HG03045 (cell line): ENCODE measurements around the gene ARHGEF28.

Experiments
- ATAC-seq: cut with Tn5 transposase; IDR thresholded peaks from one replicate; pipeline ENCODE4 v1.9.1; 2021; ENCODE audit warnings: mild to moderate bottlenecking, moderate library complexity; ENCODE audit not compliant: unreplicated experiment

ARHGEF28 gene

DNA sequence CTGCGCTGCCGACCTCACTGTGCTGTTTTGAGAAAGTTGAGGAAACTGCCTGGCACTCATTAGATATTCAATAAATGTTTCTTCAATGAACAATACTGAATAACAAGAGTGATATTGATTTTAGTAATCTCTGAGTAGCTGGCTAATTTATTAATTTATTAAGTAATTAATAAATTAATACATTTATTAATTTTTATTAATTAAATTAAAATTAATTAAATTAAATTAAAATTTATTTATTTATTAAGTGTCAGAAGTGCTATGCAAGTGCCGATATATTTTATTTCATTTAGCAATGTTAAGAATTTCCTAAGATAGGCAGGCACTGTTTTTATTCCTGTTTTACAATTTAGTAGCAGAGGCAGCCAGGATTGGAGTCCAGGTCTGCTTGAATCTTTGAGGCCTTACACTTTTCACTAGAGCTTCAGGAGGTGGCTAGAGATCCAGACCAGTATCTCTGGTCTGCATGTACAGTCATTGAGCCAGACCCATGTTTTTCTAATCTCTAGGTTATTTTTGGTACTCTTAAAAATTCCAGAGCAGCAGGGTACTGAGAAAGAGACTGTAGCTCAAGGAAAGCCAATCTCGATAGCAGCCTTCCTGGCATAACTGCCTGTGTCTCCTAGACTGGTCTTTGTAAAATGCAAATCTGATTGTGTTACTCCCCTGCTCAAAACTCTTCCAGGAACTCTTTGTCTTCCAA is 109.2 kb downstream of the ARHGEF28 start:
- no peak for ATAC-seq

DNA sequence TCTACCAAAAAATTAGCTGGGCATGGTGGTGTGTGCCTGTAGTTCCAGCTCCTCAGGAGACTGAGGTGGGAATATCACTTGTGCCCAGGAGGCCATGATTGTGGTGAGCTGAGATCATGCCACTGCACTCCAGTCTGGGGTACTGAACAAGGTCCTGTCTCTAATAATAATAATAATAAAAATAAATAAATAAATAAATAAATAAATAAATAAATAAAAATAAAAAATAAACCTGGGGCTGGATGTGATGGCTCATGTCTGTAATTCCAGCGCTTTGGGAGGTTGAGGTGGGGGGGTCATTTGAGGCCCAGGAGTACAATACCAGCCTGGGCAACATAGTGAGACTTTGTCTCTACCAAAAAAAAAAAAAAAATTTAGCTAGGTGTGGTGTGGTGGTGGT is 113.7 kb downstream of the ARHGEF28 start:
- no peak for ATAC-seq

DNA sequence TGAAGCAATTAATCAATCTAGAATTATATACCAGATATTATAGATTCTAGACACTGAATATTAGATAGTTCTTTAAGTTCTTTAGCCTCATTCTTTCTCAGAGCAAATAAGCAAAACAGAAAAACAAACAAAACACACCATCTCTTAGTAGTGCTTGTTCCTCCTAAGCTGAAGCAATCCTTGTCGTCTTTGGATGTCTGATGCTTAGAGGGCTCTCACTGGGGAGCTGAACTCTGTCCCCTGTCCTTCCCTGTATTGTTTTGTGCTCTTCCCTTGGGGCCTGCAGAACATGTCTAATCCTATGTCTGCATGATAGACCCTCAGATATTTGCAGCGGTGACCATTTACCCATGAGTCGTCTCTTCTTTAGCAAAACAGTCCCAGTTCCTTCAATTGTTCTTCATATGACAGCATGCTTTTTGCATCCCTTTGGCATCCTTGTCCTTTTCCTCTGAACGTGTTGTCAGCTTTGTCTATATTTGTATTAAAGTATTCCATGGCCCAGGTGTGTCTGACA is 114.3 kb downstream of the ARHGEF28 start:
- no peak for ATAC-seq

DNA sequence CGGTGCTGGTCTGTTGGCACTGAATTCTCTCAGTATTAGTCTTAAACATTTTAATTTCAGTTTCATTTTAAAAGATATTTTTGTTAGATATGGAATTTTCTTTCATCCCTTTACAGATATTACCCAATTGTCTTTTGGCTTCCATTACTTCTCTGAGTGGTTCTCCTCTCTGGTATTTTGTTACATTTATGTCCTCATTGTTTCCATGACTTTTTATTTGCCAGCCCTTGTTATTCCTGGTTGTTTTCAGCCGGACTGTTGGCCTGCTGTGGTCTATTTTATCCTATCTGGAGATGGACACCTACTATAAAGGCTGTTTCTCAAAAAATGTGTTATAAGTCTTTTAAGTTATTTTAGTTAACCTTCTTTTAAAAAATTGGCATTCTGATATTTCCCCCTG is 117.2 kb downstream of the ARHGEF28 start:
- no peak for ATAC-seq

DNA sequence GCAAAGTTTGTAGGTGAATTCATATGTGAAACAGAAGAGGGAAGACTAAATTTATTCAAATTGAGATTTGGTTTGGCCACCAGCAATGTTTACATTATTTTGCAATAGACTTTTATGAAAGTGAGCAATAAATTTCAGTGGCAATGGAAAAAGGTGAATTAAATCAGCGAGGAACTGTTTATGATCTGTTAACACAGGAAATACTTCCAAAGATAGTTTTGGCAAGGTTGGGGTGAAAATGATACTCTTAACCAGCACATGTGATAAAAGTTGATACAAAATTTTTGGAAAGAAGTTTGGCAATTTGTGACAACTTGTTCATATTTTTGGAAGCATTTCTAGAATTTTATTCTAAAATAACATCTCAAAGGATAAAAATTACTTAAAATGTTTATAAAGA is 119.8 kb downstream of the ARHGEF28 start:
- no peak for ATAC-seq

DNA sequence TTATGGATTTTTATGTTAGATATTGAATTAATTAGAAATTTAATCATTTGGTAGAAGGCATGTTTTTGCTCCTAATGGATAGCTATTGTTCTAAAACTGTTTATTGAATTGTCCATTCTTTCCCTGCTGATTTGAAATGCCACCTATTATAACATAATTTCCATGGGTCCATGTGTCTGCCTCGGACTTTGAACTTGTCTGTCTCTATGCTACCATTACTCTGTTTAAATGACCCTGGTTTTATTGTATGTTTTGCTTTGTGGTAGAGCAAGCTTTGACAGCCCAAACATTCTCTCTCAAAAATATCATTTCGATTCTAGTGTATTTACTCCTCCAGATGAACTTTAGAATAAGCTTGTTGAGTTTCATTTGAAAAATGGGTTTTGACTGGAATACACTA is 120.6 kb downstream of the ARHGEF28 start:
- no peak for ATAC-seq

DNA sequence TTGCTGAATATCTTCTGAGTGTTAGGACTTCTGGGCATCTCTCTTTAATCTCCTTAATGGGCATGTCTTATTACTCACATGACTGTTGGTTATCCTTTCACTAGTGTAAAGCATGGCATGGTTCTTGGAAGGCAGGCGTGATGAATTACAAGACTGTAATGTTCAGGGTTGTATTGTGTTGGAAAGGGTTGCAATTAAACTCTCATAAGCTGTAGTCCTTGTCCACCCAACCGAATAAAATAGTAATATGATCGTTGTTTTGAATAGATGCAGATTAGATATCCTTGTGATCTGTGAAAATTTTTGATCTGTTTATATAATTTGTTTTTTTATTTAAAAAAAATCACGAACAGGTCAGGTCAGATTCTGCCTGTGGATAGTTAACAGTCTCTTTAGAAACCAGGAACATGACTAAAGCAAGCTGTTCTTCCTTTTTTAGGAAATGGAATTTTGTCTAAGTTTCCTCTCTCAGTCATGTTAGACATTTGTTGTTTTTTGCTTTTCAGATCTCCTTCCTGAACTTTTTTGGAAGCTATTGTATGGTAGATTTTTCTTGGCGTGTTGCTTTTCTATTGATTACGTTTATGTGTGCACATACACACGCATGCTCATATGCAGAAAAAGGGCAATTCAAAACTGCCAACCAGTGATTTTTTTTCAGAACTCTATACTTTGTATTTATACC is 121.8 kb downstream of the ARHGEF28 start:
- ATAC-seq: no peak

DNA sequence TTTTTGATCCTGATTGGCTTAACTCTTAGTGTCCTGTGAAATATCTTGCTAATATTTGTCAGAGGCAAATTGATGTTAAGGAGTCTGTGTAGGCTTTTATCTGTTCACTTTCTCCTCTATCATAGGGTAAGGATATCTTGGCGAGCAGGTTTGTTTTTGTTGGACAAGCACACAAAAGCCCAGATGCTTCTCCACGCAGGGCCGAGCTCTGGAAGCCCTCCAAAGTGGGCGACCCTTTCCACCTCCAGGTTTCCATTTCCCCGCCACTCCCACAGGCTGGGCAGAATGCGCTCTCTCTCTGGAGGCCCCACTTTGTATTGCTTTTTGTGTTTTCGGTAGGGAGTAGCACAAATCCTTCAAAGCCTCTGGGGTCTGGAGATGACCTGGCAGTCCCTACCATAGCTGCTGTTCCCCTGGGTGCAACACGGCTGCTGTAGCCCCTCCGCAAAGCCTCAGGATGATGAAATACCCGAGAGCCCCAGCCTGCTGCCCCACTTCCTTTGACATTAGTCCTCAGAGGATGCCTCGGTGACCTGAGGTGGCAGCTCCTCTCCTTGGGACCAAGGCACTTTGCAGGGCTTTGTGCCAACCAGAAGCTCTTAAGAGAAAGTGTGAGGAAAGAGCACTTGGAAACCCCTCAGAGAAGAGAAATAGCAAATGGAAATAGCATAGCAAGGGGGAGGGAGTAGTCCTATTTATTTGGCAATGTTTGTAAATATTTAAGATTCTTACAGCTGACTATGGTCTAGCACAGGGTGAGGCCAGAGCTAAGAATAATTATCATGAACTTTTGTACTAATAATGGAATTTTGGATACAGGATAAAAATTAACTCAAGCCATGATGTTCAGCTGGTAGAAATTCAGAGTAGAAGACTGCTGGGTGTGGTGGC is 122.8 kb downstream of the ARHGEF28 start:
- no peak for ATAC-seq

DNA sequence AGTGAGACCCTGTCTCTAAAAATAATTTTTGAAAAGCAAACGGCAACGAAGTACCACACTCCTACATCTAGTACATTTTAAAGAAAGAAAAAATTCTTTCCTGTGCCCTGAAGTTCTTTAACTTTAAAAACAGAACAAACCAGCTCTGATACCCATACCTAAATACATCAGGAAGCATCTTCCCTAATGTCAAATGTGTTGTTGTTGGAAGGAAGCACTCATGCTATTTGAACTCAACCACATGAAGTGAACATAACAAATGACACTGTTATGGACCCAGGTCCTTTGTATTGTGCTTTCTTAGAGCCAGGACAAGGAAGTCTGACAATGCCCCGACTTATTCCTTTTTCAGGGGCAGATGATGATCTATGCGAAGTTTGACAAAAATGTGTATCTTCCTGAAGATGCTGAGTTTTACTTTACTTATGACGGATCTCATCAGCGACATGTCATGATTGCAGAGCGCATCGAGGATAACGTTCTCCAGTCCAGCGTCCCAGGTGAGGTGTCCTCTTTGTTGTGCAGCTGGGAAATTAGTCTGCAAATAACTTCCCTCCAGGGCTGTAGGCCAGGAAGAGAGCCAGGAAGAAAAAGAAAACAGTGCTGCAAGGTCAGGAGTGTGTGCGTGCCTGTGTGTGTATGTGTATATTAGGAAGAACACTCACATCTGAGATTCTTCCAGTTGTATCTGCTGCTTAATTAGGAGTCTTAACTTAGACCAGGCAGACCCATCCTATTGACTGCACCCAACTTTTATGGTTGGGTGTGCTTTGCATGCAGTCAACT is 123.7 kb downstream of the ARHGEF28 start:
- no peak for ATAC-seq

DNA sequence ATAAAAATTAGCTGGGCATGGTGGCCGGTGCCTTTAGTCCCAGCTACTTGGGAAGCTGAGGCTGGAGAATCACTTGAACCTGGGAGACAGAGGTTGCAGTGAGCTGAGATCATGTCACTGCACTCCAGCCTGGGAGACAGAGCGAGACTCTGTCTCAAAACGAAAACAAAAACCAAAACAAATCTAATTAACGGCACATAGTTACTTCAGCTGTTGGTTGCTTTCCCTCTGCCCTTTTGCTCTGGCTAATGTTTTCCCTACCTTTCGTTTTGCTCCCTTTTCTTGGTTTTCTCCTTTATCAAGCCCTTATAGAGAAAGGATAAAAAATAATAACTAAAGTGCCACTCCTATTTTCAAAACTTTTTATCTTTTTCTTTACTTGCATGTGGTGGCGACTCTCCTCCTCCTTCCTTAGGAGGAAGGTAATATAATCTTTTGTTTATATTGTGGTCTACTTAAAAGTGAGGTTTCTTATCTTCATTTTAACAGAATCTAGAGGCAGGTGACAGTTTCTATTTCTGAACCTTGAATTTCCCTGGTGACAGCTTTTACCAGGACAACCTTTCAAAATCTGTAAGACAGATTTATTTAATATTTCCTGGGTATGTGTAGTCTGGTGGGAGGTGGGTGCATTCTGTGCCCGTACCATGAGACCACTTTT is 125.4 kb downstream of the ARHGEF28 start:
- no peak for ATAC-seq

DNA sequence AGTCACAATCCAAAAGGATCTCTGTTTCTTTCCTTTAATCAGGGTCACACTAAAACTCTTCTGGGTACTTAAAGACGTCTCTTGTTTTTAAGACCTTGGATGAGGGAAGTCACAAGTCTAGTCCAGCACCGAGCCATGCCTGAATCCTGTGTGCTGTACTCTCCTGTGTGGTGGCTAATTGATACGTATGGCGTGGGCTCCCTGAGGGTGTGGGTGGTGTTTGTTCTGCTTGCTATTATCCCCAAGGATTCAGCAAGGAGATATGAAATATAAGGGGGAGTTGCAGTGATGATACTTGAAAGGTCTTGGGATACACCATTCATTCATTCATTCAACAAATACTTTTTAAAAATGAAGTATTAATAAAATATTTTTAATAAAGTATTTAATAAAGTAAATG is 128.3 kb downstream of the ARHGEF28 start:
- ATAC-seq: no peak

DNA sequence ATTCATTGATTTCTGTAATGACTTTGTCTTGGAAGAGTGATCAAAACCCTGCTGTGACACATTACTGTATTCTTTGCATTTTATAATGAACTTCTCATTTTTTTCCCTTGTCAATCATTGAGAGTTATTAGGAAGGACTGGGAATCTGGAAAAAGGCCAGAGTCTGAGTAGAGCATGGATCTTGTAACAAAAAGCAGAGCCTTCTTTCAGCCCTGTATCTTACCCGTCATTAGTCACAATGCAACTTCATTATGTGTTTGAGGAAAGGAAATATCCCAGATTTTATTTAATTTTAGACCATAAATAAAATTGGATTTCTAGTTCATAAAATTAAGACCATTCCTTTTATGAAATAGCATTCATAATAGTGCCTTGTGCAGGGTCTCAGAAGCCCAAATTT is 131.4 kb downstream of the ARHGEF28 start:
- ATAC-seq: no peak

DNA sequence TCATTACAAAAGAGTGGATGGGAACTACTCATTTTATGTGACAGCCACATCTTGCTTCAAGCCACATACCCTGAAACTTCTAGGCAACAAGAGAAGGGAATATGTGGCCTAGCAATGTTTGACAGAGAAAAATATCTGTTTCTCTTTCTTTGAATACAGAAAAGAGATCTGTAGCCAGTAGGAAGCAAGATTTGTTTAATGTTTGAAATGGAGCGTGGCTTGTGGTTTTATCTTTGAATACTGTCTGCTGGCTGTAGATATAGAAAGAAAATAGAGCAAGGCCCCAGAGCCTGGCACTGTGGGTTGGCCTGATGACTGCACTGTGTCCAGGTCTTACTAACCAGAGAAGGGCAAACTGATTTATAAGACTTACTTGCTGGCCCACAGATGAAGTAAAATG is 133.8 kb downstream of the ARHGEF28 start:
- ATAC-seq: no peak

DNA sequence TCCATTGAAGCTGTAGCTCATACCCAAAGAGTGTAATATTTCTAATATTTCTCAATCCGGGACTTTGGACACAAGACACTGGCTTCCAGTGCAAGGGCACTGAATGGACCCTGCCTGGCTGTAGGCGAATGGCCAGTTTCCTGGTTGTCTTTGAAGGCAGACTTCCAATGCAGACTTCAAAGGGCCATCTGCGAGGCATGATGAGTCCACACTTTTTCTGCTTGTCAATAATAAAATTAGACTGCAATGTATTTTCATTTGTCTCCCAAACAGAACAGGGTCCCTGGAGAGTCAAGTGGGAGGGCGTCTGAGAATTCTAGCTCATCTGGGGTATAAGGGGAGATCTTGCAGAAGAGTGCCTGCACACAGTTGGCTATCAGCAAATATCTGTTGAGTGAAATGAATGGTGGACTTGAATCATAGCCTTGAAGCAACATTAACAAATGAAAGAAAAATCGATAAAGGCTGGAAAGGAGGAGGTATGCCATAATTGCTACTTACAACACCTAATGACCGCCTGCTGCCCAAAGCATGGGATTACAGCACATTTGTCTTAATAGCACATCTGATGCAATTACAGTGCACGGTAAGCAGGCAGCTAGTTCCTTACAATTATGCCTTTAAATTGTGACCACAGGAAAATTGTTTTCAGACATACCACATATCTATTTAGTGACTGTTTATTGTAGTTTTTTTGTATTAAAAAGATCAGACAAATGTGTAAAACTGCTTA is 137.5 kb downstream of the ARHGEF28 start:
- ATAC-seq: no peak

DNA sequence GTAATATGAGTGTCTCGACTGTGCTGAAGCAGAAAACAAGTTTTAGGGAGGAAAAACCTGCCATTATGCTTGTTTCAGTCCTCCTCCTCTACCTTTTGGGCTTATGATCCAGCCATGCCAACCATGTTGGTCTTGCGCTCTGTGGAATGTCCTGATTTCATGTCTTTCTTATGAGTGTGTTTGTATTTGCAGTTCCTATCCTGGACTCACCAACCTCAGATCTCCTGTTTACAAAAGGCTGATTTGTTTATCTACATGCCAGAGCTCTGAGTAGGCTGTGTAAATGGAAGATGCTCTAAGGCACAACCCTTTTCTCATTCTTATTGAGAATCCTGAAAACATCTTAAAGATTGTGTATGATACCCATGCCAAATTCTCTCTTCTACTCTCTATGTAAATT is 138.6 kb downstream of the ARHGEF28 start:
- no peak for ATAC-seq

DNA sequence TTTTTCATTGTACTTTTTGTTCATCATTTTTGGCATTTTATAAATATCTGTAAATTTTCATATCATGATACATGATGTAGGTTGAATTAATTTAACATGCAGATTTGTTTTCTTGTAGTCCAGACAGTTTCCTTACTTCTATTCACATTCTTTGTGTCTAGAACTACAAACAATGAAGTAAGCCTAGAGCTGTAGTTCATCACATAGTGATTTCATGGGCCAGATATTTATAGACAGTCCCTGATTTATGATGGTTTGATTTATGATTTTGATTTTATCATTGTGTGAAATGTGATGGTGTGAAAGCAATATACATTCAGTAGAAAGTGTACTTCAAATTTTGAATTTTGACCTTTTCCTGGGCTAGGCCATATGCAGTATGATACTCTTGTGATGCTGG is 139.0 kb downstream of the ARHGEF28 start:
- ATAC-seq: no peak

DNA sequence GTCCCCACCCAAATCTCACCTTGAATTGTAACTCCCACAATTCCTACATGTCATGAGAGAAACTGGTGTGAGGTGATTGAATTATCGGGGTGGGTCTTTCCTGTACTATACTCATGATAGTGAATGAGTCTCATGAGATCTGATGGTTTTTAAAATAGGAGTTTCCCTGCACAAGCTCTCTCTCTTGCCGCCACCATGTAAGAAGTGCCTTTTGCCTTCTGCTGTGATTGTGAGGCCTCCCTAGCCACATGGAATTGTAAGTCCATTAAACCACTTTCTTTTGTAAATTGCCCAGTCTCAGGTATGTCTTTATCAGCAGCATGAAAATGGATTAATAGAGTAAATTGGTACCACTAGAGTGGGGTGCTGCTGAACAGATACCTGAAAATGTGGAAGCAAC is 140.9 kb downstream of the ARHGEF28 start:
- ATAC-seq: no peak

DNA sequence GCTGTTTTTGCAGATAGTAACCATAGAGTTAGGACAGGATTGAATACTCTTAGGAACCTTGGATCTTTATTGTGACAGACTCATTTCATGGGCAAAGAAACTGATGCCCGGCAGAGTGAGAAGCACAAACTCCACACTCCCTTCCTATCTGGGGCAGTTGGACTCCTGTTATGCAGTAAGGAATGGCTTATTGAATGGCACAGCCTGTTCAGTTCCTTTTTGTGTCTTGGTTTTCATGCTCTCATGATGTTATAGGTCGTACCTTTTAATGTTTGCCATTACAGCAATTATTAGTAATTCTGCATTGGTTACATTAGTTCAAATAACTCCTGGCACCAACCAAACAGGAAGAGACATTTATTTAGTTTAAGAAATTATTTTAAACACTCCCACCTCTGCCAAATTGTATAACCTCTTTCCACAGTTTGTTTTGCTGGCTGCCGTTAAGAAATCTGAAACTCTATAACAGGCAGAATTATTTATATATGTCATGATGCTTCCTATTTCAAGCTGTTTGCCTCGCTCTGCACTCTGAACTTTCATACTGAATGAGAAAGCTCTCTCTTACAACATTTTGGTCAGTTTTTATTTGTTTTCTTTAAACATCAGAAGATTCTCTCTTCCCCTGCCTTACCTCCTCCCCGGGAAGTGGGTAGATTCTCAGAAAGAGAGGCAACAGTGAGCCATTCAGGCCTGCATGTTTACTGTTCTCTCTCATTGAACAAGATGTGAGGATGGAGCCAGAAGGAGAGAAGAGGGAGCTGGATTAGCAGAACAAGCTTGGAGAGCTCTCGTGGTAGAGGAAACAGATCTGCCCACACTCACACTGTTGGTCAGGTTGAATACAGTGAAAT is 144.4 kb downstream of the ARHGEF28 start:
- ATAC-seq: no peak

DNA sequence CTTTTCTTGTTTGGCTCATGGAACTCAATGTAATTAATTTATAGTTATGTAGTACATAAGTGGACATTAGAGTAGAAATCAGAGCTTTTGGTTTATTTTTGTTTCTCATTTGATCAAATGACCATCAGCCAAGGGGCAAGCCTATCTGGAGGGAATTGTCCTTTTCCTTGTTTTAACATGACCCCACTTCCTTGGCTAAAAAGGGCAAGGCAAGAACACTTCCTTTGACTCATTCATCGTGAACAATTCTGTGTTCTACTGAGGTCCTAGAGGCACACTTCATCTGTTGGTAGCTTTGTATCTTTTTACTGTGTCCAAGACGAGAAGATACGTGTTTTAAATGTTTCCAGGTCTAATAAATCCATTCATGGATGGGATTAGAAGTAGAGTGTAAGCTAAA is 148.9 kb downstream of the ARHGEF28 start:
- no peak for ATAC-seq
